GM10248 (cell line): ENCODE measurements around the gene ADAMTSL1.

Experiments used
- CTCF ChIA-PET: fragments of 300-600 bp; sonication (Branson Sonifier 250); formaldehyde crosslinking; extraction: SDS; loops from one replicate; lab custom pipeline; 2021; ENCODE audit warnings: antibody characterized with exemption; lab: Yijun Ruan, JAX
- POLR2A ChIA-PET: fragments of 350-650 bp; sonication (Branson Sonifier 250); formaldehyde crosslinking; extraction: SDS; loops from one replicate; lab custom pipeline; 2020; ENCODE audit warnings: antibody characterized with exemption; lab: Yijun Ruan, JAX
- DNase-seq: peaks from one replicate; pipeline ENCODE4 v3.0.0; 2012; ENCODE audit errors: extremely low spot score
- CTCF ChIP-seq: IDR thresholded peaks from 2 replicates; pipeline ENCODE4 v1.5.1; 2012; ENCODE audit warnings: mild to moderate bottlenecking, low read depth; ENCODE audit errors: extremely low read depth, missing control alignments, control extremely low read depth

ADAMTSL1 gene

GRCh38 chr9:18569941-18570630, 96.1 kb downstream of the ADAMTSL1 start:
- TF ChIP-seq CTCF, result no peak
- DNase-seq, result no peak
- CTCF ChIA-PET, result interaction anchor here (2.0 kb wide), 1 partner anchor 15 kb away, joined by 5 read pairs; no protein-coding TSS in a partner anchor
- POLR2A ChIA-PET, result no interaction called here

- TF ChIP-seq CTCF, result no peak
- ChIA-PET POLR2A (no interaction called here), CTCF (no interaction called here)
- DNase-seq, result no peak
Measured at GRCh38 chr9:18573021-18573556, 99.1 kb downstream of the ADAMTSL1 start.

GRCh38 chr9:18575686-18576085, 101.7 kb downstream of the ADAMTSL1 start:
- CTCF ChIA-PET, result no interaction called here
- no peak for DNase-seq
- no peak for TF ChIP-seq CTCF
- POLR2A ChIA-PET, result no interaction called here

GRCh38 chr9:18579536-18579935, 105.6 kb downstream of the ADAMTSL1 start:
- no peak for TF ChIP-seq CTCF
- POLR2A ChIA-PET, result no interaction called here
- CTCF ChIA-PET, result no interaction called here
- DNase-seq, result no peak

GRCh38 chr9:18580151-18580550, 106.2 kb downstream of the ADAMTSL1 start:
- DNase-seq, result no peak
- POLR2A ChIA-PET, result no interaction called here
- CTCF ChIA-PET, result no interaction called here
- no peak for TF ChIP-seq CTCF

- ChIA-PET POLR2A (no interaction called here), CTCF (no interaction called here)
- no peak for DNase-seq
- TF ChIP-seq CTCF, result no peak
Measured at GRCh38 chr9:18585996-18586395, 112.0 kb downstream of the ADAMTSL1 start.

GRCh38 chr9:18588002-18588401, 114.0 kb downstream of the ADAMTSL1 start:
- POLR2A ChIA-PET, result no interaction called here
- DNase-seq, result no peak
- TF ChIP-seq CTCF, result no peak
- CTCF ChIA-PET, result no interaction called here
